Neutrophil (primary cell): ENCODE results near the gene SPRED2.

ENCODE experiments used
- H3K27ac ChIP-seq: fragments of 200-600 bp; sonication (generic); 2 replicates; pipeline ENCODE4 v1.5.1; 2016; ENCODE audit warnings: mild to moderate bottlenecking, moderate library complexity
- H3K27me3 ChIP-seq: fragments of 200-600 bp; sonication (generic); 2 replicates; pipeline ENCODE4 v1.6.0; 2016; ENCODE audit warnings: mild to moderate bottlenecking
- H3K36me3 ChIP-seq: fragments of 200-600 bp; sonication (generic); 2 replicates; pipeline ENCODE4 v1.5.1; 2017
- H3K4me1 ChIP-seq, 2 experiments: fragments of 200-600 bp in 1 of 2; sonication (generic) in 1 of 2; 1 replicate in 1 of 2; 2 replicates in 1 of 2; pipeline versions ENCODE4 v1.5.1 to v1.6.1; 2013 to 2016; ENCODE audit warnings: low read depth in 1 of 2, low read length in 1 of 2, mild to moderate bottlenecking in 1 of 2, moderate library complexity in 1 of 2; ENCODE audit not compliant: control insufficient read depth in 1 of 2, insufficient read depth in 1 of 2
- H3K4me3 ChIP-seq, 2 experiments: fragments of 200-600 bp in 1 of 2; sonication (generic) in 1 of 2; 1 replicate in 1 of 2; 2 replicates in 1 of 2; pipeline ENCODE4 v1.5.1; 2013 to 2016; ENCODE audit warnings: low read depth in 1 of 2, low read length in 1 of 2, mild to moderate bottlenecking in 1 of 2, moderate library complexity in 1 of 2
- H3K9me3 ChIP-seq: fragments of 200-600 bp; sonication (generic); 2 replicates; pipeline ENCODE4 v1.5.1; 2016
- TF ChIP-seq, protein P1 (sequence below): fragments of 200-600 bp; sonication (generic); IDR thresholded peaks from 2 replicates; pipeline ENCODE4 v1.5.1; 2016; ENCODE audit warnings: antibody characterized with exemption

Gene SPRED2

GRCh38 chr2:65382776-65383357, 49.5 kb downstream of the SPRED2 start:
- no peaks in the 10 kb centered on the region for H3K36me3 ChIP-seq
- no peak overlapping the region for H3K4me3 ChIP-seq
- H3K4me1 ChIP-seq = peaks cover 7 to 22% of the 10 kb centered on the region in 2 experiments
- H3K27me3 ChIP-seq = no peaks in the 10 kb centered on the region
- TF ChIP-seq, protein P1, sequence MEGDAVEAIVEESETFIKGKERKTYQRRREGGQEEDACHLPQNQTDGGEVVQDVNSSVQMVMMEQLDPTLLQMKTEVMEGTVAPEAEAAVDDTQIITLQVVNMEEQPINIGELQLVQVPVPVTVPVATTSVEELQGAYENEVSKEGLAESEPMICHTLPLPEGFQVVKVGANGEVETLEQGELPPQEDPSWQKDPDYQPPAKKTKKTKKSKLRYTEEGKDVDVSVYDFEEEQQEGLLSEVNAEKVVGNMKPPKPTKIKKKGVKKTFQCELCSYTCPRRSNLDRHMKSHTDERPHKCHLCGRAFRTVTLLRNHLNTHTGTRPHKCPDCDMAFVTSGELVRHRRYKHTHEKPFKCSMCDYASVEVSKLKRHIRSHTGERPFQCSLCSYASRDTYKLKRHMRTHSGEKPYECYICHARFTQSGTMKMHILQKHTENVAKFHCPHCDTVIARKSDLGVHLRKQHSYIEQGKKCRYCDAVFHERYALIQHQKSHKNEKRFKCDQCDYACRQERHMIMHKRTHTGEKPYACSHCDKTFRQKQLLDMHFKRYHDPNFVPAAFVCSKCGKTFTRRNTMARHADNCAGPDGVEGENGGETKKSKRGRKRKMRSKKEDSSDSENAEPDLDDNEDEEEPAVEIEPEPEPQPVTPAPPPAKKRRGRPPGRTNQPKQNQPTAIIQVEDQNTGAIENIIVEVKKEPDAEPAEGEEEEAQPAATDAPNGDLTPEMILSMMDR = no peak
- H3K9me3 ChIP-seq = no peaks in the 10 kb centered on the region
- H3K27ac ChIP-seq = no peak overlapping the region

GRCh38 chr2:65382323-65382722, 50.1 kb downstream of the SPRED2 start:
- TF ChIP-seq, protein P1 = no peak
- Histone ChIP-seq H3K27ac (no peak overlapping the region), H3K36me3 (no peaks in the 10 kb centered on the region), H3K4me3 (no peak overlapping the region), H3K9me3 (no peaks in the 10 kb centered on the region), H3K4me1 (peaks cover 7 to 26% of the 10 kb centered on the region in 2 experiments), H3K27me3 (no peaks in the 10 kb centered on the region)

- peaks cover 7 to 26% of the 10 kb centered on the region in 2 experiments for H3K4me1 ChIP-seq
Measured at GRCh38 chr2:65381607-65382051, 50.8 kb downstream of the SPRED2 start.

DNA sequence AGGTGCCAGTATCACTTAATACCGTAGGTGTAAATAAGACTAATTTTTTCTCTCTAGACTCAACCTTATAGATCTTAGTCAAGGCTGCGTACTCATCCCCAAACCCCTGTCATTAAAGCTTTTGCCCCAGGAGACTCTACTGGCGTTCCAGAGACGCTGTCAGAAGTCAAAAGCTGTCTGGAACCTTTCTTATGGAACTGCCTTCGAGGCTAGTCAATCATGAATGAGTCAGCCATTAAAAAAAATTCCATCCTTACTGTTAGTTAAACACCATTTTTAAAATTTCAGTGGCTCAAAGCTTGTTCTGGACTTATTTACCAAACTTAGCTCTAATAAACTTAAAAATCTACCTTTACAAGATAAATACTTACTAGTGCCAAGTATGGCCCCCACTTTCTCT, 52.1 kb downstream of the SPRED2 start:
- TF ChIP-seq, protein P1 = no peak
- Histone ChIP-seq H3K4me1 (peaks cover 7 to 26% of the 10 kb centered on the region in 2 experiments), H3K4me3 (no peak overlapping the region), H3K27me3 (no peaks in the 10 kb centered on the region), H3K27ac (no peak overlapping the region), H3K36me3 (no peaks in the 10 kb centered on the region), H3K9me3 (no peaks in the 10 kb centered on the region)

More at GRCh38 chr2:65381607-65382051, 50.8 kb downstream of the SPRED2 start:
- Histone ChIP-seq H3K27ac (no peak overlapping the region), H3K27me3 (no peaks in the 10 kb centered on the region), H3K9me3 (no peaks in the 10 kb centered on the region), H3K4me3 (no peak overlapping the region), H3K36me3 (no peaks in the 10 kb centered on the region)
- TF ChIP-seq, protein P1 = no peak

- H3K4me1 ChIP-seq = peaks cover 7 to 26% of the 10 kb centered on the region in 2 experiments
Measured at GRCh38 chr2:65379721-65380171, 52.7 kb downstream of the SPRED2 start.

More at GRCh38 chr2:65379721-65380171, 52.7 kb downstream of the SPRED2 start:
- Histone ChIP-seq H3K36me3 (no peaks in the 10 kb centered on the region), H3K4me3 (no peak overlapping the region), H3K9me3 (no peaks in the 10 kb centered on the region), H3K27me3 (no peaks in the 10 kb centered on the region), H3K27ac (no peak overlapping the region)
- TF ChIP-seq, protein P1 = no peak
